ENCODE results near the gene PGBD1. TPM values are rescaled to one million over a fixed set of nuclear protein-coding genes. Genes with fewer than 3 reads are reported as not detected.

PGBD1 gene
- total and polyA plus RNA-seq, 2 experiments from 2014 or later, result 7.5 to 10.5 TPM

GRCh38 chr6:28312939-28313338, 31.6 kb downstream of the PGBD1 start:
- Histone ChIP-seq H3K9me2 (ENCODE audit: insufficient read depth) (no peaks in the 10 kb centered on the region), H4K20me1 (replicated peaks; ENCODE audit: insufficient read depth) (no peaks in the 10 kb centered on the region), H3K27me3 (ENCODE audit: insufficient read depth) (no peaks in the 10 kb centered on the region), H3K27ac (ENCODE audit: low read depth) (no peak overlapping the region), H3F3A (replicated peaks; ENCODE audit: low read depth) (no peaks in the 10 kb centered on the region), H3K79me2 (replicated peaks; ENCODE audit: insufficient read depth) (no peaks in the 10 kb centered on the region), H3K4me2 (no peak overlapping the region), H3K36me3 (ENCODE audit: insufficient read depth) (no peaks in the 10 kb centered on the region), H3K4me1 (ENCODE audit: insufficient read depth) (peaks cover 21% of the 10 kb centered on the region), H2AFZ (no peak overlapping the region), H3K4me3 (no peak overlapping the region)
- DNase-seq (ENCODE audit: low spot score), result peak; percentile 33
- peak; percentile 79 for ATAC-seq
- no peaks in the 10 kb centered on the region for H3K9me3 Mint-ChIP-seq
- no peak for TF ChIP-seq EZH2phosphoT487 (IDR thresholded peaks at IDR 0.05; ENCODE audit: unreplicated experiment)
- TF ChIP-seq, protein P1, sequence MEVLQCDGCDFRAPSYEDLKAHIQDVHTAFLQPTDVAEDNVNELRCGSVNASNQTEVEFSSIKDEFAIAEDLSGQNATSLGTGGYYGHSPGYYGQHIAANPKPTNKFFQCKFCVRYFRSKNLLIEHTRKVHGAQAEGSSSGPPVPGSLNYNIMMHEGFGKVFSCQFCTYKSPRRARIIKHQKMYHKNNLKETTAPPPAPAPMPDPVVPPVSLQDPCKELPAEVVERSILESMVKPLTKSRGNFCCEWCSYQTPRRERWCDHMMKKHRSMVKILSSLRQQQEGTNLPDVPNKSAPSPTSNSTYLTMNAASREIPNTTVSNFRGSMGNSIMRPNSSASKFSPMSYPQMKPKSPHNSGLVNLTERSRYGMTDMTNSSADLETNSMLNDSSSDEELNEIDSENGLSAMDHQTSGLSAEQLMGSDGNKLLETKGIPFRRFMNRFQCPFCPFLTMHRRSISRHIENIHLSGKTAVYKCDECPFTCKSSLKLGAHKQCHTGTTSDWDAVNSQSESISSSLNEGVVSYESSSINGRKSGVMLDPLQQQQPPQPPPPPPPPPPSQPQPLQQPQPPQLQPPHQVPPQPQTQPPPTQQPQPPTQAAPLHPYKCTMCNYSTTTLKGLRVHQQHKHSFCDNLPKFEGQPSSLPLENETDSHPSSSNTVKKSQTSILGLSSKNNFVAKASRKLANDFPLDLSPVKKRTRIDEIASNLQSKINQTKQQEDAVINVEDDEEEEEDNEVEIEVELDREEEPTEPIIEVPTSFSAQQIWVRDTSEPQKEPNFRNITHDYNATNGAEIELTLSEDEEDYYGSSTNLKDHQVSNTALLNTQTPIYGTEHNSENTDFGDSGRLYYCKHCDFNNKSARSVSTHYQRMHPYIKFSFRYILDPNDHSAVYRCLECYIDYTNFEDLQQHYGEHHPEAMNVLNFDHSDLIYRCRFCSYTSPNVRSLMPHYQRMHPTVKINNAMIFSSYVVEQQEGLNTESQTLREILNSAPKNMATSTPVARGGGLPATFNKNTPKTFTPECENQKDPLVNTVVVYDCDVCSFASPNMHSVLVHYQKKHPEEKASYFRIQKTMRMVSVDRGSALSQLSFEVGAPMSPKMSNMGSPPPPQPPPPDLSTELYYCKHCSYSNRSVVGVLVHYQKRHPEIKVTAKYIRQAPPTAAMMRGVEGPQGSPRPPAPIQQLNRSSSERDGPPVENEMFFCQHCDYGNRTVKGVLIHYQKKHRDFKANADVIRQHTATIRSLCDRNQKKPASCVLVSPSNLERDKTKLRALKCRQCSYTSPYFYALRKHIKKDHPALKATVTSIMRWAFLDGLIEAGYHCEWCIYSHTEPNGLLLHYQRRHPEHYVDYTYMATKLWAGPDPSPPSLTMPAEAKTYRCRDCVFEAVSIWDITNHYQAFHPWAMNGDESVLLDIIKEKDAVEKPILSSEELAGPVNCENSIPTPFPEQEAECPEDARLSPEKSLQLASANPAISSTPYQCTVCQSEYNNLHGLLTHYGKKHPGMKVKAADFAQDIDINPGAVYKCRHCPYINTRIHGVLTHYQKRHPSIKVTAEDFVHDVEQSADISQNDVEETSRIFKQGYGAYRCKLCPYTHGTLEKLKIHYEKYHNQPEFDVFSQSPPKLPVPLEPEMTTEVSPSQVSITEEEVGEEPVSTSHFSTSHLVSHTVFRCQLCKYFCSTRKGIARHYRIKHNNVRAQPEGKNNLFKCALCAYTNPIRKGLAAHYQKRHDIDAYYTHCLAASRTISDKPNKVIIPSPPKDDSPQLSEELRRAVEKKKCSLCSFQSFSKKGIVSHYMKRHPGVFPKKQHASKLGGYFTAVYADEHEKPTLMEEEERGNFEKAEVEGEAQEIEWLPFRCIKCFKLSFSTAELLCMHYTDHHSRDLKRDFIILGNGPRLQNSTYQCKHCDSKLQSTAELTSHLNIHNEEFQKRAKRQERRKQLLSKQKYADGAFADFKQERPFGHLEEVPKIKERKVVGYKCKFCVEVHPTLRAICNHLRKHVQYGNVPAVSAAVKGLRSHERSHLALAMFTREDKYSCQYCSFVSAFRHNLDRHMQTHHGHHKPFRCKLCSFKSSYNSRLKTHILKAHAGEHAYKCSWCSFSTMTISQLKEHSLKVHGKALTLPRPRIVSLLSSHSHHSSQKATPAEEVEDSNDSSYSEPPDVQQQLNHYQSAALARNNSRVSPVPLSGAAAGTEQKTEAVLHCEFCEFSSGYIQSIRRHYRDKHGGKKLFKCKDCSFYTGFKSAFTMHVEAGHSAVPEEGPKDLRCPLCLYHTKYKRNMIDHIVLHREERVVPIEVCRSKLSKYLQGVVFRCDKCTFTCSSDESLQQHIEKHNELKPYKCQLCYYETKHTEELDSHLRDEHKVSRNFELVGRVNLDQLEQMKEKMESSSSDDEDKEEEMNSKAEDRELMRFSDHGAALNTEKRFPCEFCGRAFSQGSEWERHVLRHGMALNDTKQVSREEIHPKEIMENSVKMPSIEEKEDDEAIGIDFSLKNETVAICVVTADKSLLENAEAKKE (CRISPR knock-in tag; IDR thresholded peaks at IDR 0.05), result no peak
- TF ChIP-seq ZNF114 (CRISPR knock-in tag; IDR thresholded peaks at IDR 0.05), result no peak
- TF ChIP-seq CREB1 (CRISPR knock-in tag; IDR thresholded peaks at IDR 0.05; ENCODE audit: low read depth), result no peak
- TF ChIP-seq STAT1 (IDR thresholded peaks at IDR 0.05; ENCODE audit: unreplicated experiment), result no peak
- no peak for TF ChIP-seq JUNB (IDR thresholded peaks at IDR 0.05; ENCODE audit: unreplicated experiment)
- TF ChIP-seq NANOG (IDR thresholded peaks at IDR 0.05; ENCODE audit: borderline replicate concordance), result no peak
- no peak for TF ChIP-seq ETS1 (IDR thresholded peaks at IDR 0.05)
- TF ChIP-seq EZH2 (IDR thresholded peaks at IDR 0.05; ENCODE audit: low read depth, unreplicated experiment), result no peak
- no peak for TF ChIP-seq POLR2AphosphoS5 (IDR thresholded peaks at IDR 0.05; ENCODE audit: low read depth)
- TF ChIP-seq ZNF331 (CRISPR knock-in tag; IDR thresholded peaks at IDR 0.05; ENCODE audit: low read depth), result no peak
- TF ChIP-seq, protein P2, sequence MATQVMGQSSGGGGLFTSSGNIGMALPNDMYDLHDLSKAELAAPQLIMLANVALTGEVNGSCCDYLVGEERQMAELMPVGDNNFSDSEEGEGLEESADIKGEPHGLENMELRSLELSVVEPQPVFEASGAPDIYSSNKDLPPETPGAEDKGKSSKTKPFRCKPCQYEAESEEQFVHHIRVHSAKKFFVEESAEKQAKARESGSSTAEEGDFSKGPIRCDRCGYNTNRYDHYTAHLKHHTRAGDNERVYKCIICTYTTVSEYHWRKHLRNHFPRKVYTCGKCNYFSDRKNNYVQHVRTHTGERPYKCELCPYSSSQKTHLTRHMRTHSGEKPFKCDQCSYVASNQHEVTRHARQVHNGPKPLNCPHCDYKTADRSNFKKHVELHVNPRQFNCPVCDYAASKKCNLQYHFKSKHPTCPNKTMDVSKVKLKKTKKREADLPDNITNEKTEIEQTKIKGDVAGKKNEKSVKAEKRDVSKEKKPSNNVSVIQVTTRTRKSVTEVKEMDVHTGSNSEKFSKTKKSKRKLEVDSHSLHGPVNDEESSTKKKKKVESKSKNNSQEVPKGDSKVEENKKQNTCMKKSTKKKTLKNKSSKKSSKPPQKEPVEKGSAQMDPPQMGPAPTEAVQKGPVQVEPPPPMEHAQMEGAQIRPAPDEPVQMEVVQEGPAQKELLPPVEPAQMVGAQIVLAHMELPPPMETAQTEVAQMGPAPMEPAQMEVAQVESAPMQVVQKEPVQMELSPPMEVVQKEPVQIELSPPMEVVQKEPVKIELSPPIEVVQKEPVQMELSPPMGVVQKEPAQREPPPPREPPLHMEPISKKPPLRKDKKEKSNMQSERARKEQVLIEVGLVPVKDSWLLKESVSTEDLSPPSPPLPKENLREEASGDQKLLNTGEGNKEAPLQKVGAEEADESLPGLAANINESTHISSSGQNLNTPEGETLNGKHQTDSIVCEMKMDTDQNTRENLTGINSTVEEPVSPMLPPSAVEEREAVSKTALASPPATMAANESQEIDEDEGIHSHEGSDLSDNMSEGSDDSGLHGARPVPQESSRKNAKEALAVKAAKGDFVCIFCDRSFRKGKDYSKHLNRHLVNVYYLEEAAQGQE (IDR thresholded peaks at IDR 0.05; ENCODE audit: unreplicated experiment), result no peak
- no peak for TF ChIP-seq CTCF (conservative IDR thresholded peaks at IDR 0.05; ENCODE audit: low read depth in 2 of 2)
- H3K27ac Mint-ChIP-seq, result no peak overlapping the region
- no peak overlapping the region for H3K4me3 Mint-ChIP-seq
- H3K27me3 Mint-ChIP-seq (ENCODE audit: insufficient read depth, low read depth, poor library complexity), result no peaks in the 10 kb centered on the region
- H3K36me3 Mint-ChIP-seq (ENCODE audit: low read depth), result peaks cover 6% of the 10 kb centered on the region; the same call in 2 of the 3 replicates
- H3K4me1 Mint-ChIP-seq, result peaks cover 20% of the 10 kb centered on the region

Data from GM23338 (cell line).